H1 (cell line): ENCODE measurements around the gene DRAXIN. TPM values are rescaled to one million over a fixed set of nuclear protein-coding genes. Genes with fewer than 3 reads are reported as not detected.

Experiments
- CHD1 ChIP-seq: IDR thresholded peaks from 2 replicates; pipeline ENCODE4 v1.6.1; 2012; ENCODE audit warnings: low read depth, low read length, improper control_type of control experiment
- CTCF ChIP-seq, 3 experiments: IDR thresholded peaks; 1 replicate in 2 of 3; 2 replicates in 1 of 3; pipeline versions ENCODE4 v1.5.1 to v1.6.1; 2011; ENCODE audit warnings: low read length in 3 of 3, mild to moderate bottlenecking in 3 of 3, inconsistent platforms in 2 of 3, low read depth in 1 of 3, moderate library complexity in 1 of 3; ENCODE audit not compliant: insufficient read depth in 1 of 3; ENCODE audit errors: control extremely low read depth in 1 of 3
- E2F6 ChIP-seq: IDR thresholded peaks from 2 replicates; pipeline ENCODE4 v1.6.1; 2012; ENCODE audit warnings: inconsistent platforms
- JUND ChIP-seq: IDR thresholded peaks from 2 replicates; pipeline ENCODE4 v1.6.1; 2011; ENCODE audit warnings: mild to moderate bottlenecking, improper control_type of control experiment, low read length
- SP1 ChIP-seq: IDR thresholded peaks from 2 replicates; pipeline ENCODE4 v1.6.1; 2011; ENCODE audit warnings: low read depth, low read length
- TCF12 ChIP-seq: IDR thresholded peaks from 2 replicates; pipeline ENCODE4 v1.6.1; 2011; ENCODE audit warnings: low read depth, mild to moderate bottlenecking, low read length
- ZNF274 ChIP-seq: IDR thresholded peaks from 2 replicates; pipeline ENCODE4 v1.7.0; 2012; ENCODE audit warnings: low read length, borderline replicate concordance; ENCODE audit errors: extremely low read depth
- polyA plus RNA-seq, 7 experiments: library from polyadenylated mRNA; depleted of rRNA in 3 of 7; stranded (reverse) in 5 of 7; unstranded in 2 of 7; fragments of >200 nt in 5 of 7; fragments of 200-250 nt in 2 of 7; gene quantifications; 1 replicate in 5 of 7; 2 replicates in 1 of 7; 4 replicates in 1 of 7; pipeline versions ENCODE4 v1.2.1 to v1.2.3, GENCODE V29; 2011 to 2013; ENCODE audit warnings: missing spikeins in 2 of 7, mixed read lengths in 2 of 7
- total RNA-seq: library from RNA; stranded (reverse); fragmentation: NEBNext Ultra II Directional; extraction: Animal tissue kit (Norgen Biotek cat#: 25700); gene quantifications from 2 replicates; pipeline ENCODE4 v1.2.1, GENCODE V29; 2021
- TF ChIP-seq, protein P1 (sequence below): fragments of 300-600 bp; sonication (generic); IDR thresholded peaks from 2 replicates; pipeline ENCODE4 v1.7.1; 2012; ENCODE audit warnings: low read length, moderate library complexity, mild to moderate bottlenecking, inconsistent platforms; ENCODE audit not compliant: insufficient replicate concordance

Gene DRAXIN
- total and polyA plus RNA-seq, 2 of the 8 experiments (the other 6 are each of a cell fraction or from before 2014, with no cell fraction given), result 4.6 to 17.6 TPM

- TF ChIP-seq, protein P1, sequence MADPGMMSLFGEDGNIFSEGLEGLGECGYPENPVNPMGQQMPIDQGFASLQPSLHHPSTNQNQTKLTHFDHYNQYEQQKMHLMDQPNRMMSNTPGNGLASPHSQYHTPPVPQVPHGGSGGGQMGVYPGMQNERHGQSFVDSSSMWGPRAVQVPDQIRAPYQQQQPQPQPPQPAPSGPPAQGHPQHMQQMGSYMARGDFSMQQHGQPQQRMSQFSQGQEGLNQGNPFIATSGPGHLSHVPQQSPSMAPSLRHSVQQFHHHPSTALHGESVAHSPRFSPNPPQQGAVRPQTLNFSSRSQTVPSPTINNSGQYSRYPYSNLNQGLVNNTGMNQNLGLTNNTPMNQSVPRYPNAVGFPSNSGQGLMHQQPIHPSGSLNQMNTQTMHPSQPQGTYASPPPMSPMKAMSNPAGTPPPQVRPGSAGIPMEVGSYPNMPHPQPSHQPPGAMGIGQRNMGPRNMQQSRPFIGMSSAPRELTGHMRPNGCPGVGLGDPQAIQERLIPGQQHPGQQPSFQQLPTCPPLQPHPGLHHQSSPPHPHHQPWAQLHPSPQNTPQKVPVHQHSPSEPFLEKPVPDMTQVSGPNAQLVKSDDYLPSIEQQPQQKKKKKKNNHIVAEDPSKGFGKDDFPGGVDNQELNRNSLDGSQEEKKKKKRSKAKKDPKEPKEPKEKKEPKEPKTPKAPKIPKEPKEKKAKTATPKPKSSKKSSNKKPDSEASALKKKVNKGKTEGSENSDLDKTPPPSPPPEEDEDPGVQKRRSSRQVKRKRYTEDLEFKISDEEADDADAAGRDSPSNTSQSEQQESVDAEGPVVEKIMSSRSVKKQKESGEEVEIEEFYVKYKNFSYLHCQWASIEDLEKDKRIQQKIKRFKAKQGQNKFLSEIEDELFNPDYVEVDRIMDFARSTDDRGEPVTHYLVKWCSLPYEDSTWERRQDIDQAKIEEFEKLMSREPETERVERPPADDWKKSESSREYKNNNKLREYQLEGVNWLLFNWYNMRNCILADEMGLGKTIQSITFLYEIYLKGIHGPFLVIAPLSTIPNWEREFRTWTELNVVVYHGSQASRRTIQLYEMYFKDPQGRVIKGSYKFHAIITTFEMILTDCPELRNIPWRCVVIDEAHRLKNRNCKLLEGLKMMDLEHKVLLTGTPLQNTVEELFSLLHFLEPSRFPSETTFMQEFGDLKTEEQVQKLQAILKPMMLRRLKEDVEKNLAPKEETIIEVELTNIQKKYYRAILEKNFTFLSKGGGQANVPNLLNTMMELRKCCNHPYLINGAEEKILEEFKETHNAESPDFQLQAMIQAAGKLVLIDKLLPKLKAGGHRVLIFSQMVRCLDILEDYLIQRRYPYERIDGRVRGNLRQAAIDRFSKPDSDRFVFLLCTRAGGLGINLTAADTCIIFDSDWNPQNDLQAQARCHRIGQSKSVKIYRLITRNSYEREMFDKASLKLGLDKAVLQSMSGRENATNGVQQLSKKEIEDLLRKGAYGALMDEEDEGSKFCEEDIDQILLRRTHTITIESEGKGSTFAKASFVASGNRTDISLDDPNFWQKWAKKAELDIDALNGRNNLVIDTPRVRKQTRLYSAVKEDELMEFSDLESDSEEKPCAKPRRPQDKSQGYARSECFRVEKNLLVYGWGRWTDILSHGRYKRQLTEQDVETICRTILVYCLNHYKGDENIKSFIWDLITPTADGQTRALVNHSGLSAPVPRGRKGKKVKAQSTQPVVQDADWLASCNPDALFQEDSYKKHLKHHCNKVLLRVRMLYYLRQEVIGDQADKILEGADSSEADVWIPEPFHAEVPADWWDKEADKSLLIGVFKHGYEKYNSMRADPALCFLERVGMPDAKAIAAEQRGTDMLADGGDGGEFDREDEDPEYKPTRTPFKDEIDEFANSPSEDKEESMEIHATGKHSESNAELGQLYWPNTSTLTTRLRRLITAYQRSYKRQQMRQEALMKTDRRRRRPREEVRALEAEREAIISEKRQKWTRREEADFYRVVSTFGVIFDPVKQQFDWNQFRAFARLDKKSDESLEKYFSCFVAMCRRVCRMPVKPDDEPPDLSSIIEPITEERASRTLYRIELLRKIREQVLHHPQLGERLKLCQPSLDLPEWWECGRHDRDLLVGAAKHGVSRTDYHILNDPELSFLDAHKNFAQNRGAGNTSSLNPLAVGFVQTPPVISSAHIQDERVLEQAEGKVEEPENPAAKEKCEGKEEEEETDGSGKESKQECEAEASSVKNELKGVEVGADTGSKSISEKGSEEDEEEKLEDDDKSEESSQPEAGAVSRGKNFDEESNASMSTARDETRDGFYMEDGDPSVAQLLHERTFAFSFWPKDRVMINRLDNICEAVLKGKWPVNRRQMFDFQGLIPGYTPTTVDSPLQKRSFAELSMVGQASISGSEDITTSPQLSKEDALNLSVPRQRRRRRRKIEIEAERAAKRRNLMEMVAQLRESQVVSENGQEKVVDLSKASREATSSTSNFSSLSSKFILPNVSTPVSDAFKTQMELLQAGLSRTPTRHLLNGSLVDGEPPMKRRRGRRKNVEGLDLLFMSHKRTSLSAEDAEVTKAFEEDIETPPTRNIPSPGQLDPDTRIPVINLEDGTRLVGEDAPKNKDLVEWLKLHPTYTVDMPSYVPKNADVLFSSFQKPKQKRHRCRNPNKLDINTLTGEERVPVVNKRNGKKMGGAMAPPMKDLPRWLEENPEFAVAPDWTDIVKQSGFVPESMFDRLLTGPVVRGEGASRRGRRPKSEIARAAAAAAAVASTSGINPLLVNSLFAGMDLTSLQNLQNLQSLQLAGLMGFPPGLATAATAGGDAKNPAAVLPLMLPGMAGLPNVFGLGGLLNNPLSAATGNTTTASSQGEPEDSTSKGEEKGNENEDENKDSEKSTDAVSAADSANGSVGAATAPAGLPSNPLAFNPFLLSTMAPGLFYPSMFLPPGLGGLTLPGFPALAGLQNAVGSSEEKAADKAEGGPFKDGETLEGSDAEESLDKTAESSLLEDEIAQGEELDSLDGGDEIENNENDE, result no peak
- TF ChIP-seq JUND (no peak), ZNF274 (no peak), E2F6 (no peak), CHD1 (no peak), TCF12 (no peak), CTCF (IDR thresholded peaks at IDR 0.05; ENCODE audit: control extremely low read depth in 1 of 3, insufficient read depth in 1 of 3, low read depth in 1 of 3, low read length in 3 of 3) (no peak), SP1 (no peak)
Observed at GRCh38 chr1:11759791-11760190, 68.3 kb downstream of the DRAXIN start (continued).
